ENCODE data around the gene CRB2.

- TF ChIP-seq POLR2A (IDR thresholded peaks at IDR 0.05; ENCODE audit: borderline replicate concordance, extremely low read depth, insufficient read depth, insufficient read length), result no peak
- TF ChIP-seq CTCF (IDR thresholded peaks at IDR 0.05 in 2 of 3, conservative IDR thresholded peaks at IDR 0.05 in 1 of 3; ENCODE audit: borderline replicate concordance in 1 of 3, insufficient read depth in 1 of 3, low read depth in 2 of 3, low read length in 2 of 3), result no peak
- no peak for TF ChIP-seq RAD21 (IDR thresholded peaks at IDR 0.05; ENCODE audit: low read depth)
- no peak for TF ChIP-seq POLR2AphosphoS5 (IDR thresholded peaks at IDR 0.05; ENCODE audit: low read depth, low read length)
- no peak for TF ChIP-seq CEBPB (IDR thresholded peaks at IDR 0.05; ENCODE audit: low read depth)
- TF ChIP-seq MAX (IDR thresholded peaks at IDR 0.05), result no peak
Measured at GRCh38 chr9:123337971-123338370, 18.0 kb upstream of the CRB2 start.
